Body of pancreas (tissue), 4 donors: ENCODE measurements around the gene C1orf56. TPM values are rescaled to one million over a fixed set of nuclear protein-coding genes. Genes with fewer than 3 reads are reported as not detected.
A peak's percentile ranks its signal among the peaks of the same experiment; 100 is the strongest.
"Not testable (repeated sequence)": the region's sequence is repeated elsewhere in the genome, so short reads cannot be mapped to it uniquely, and the experiment has no call there.

ENCODE experiments used
- ATAC-seq: fragments of 150-250 bp; one replicate; pipeline ENCODE4 v1.9.1; 2016
- DNase-seq, 4 donors: peaks; one replicate each; pipeline ENCODE4 v3.0.0-alpha.2; 2019
- H3K27ac ChIP-seq, 4 donors: fragments of 200-600 bp; sonication (generic); 1 replicate in 3 of 4; 2 replicates in 1 of 4; pipeline versions ENCODE4 v1.5.1 to v1.6.1; 2016 to 2019; ENCODE audit warnings: mild to moderate bottlenecking in 1 of 4, mixed read lengths in 1 of 4, moderate library complexity in 1 of 4
- H3K27me3 ChIP-seq, 2 donors: fragments of 200-600 bp; sonication (generic); one replicate each; pipeline ENCODE4 v1.6.0; 2016; ENCODE audit warnings: mild to moderate bottlenecking in 1 of 2
- H3K36me3 ChIP-seq, 2 donors: fragments of 200-600 bp; sonication (generic); replicated peaks in 1 of 2; 2 replicates each; pipeline ENCODE4 v1.5.1; 2016; ENCODE audit warnings: low read depth in 2 of 2; ENCODE audit not compliant: insufficient read depth in 1 of 2
- H3K4me1 ChIP-seq: fragments of 200-600 bp; sonication (generic); one replicate; pipeline ENCODE4 v1.6.0; 2016
- H3K4me3 ChIP-seq, 2 donors: fragments of 200-600 bp; sonication (generic); 1 replicate in 1 of 2; 2 replicates in 1 of 2; pipeline ENCODE4 v1.5.1; 2016 to 2019
- H3K9me3 ChIP-seq, 3 donors: fragments of 200-600 bp; sonication (generic); 1 replicate in 2 of 3; 2 replicates in 1 of 3; pipeline ENCODE4 v1.5.1; 2016
- CTCF ChIP-seq, 7 experiments: fragments of 450-650 bp in 4 of 7; fragments of 200-600 bp in 3 of 7; sonication (generic) in 3 of 7; IDR thresholded peaks; one replicate each; pipeline ENCODE4 v1.5.1; 2016 to 2019; ENCODE audit warnings: antibody characterized with exemption in 7 of 7
- POLR2A ChIP-seq, 3 donors: fragments of 450-650 bp; IDR thresholded peaks; one replicate each; pipeline ENCODE4 v1.6.1; 2016; ENCODE audit warnings: antibody characterized with exemption in 3 of 3, mild to moderate bottlenecking in 2 of 3
- WGBS, 2 donors: methylation state at CpG; one replicate each; pipeline ENCODE4 v1.1.5; 2017; 5-methylcytosine and 5-hydroxymethylcytosine counted together
- intact Hi-C: fragments of 100-400 bp; cut with DNase I; formaldehyde crosslinking; loops from one replicate; pipeline ENCODE4 v1.15.1; 2023
- total RNA-seq, 2 donors: library from RNA; depleted of rRNA; stranded (reverse); fragments of >200 nt; gene quantifications; one replicate each; pipeline ENCODE4 v1.1.0, GENCODE V29; 2016

Gene C1orf56
- total RNA-seq, 2 donors from 2014 or later = 5.7 to 6.9 TPM

- no peaks in the 10 kb centered on the region for H3K27me3 ChIP-seq
- TF ChIP-seq CTCF (IDR thresholded peaks at IDR 0.05) = peak; percentile 85 to 93 (median 91)
- TF ChIP-seq POLR2A (IDR thresholded peaks at IDR 0.05) = peak; percentile 61 to 90 (median 83)
- H3K36me3 ChIP-seq = no peaks in the 10 kb centered on the region
- peak within 1 kb of the TSS; percentile 57 to 75 for H3K4me3 ChIP-seq
- peaks cover 15% of the 10 kb centered on the region for H3K4me1 ChIP-seq
- DNase-seq (peak; percentile 91 to 94 (median 92)), ATAC-seq (peak; percentile 93)
- WGBS, 2 donors = 0% methylated on average over 26 to 48 of the region's 50 CpGs
- intact Hi-C loops = no loop called here
- H3K27ac ChIP-seq = peak within 1 kb of the TSS; percentile 95 to 98 (median 97)
- no peaks in the 10 kb centered on the region for H3K9me3 ChIP-seq
Measured at GRCh38 chr1:151070474-151071276, 23.1 kb downstream of the C1orf56 start, which contains the start of gene GABPB2. TSS of gene GABPB2 (plus strand) at chr1:151070761. CDS start at chr1:151088190, 17,429 bp downstream.

- DNase-seq = no peak
- Histone ChIP-seq H3K9me3 (no peaks in the 10 kb centered on the region), H3K4me3 (no peak overlapping the region), H3K27me3 (no peaks in the 10 kb centered on the region), H3K36me3 (no peaks in the 10 kb centered on the region), H3K4me1 (peaks cover 15% of the 10 kb centered on the region), H3K27ac (peak overlapping the region in 1 of 4 donors; percentile 96)
- WGBS, 2 donors = 84 to 88% methylated on average over 13 of the region's 13 CpGs
- TF ChIP-seq POLR2A (IDR thresholded peaks at IDR 0.05) = no peak
- no peak for TF ChIP-seq CTCF (IDR thresholded peaks at IDR 0.05)
- intact Hi-C loops = no loop called here
- no peak for ATAC-seq
Measured at GRCh38 chr1:151072224-151072623, 24.7 kb downstream of the C1orf56 start.

GRCh38 chr1:151085953-151086559 lies 38.5 kb downstream of the C1orf56 start:
- H3K4me1 ChIP-seq = no peaks in the 10 kb centered on the region
- ATAC-seq (no peak), DNase-seq (no peak)
- no peaks in the 10 kb centered on the region for H3K9me3 ChIP-seq
- whole genome bisulfite sequencing, 2 donors = 61 to 75% methylated on average over 4 of the region's 4 CpGs
- no peaks in the 10 kb centered on the region for H3K36me3 ChIP-seq
- intact Hi-C loops = no loop called here
- H3K4me3 ChIP-seq = no peak overlapping the region
- TF ChIP-seq CTCF (IDR thresholded peaks at IDR 0.05) = no peak
- TF ChIP-seq POLR2A (IDR thresholded peaks at IDR 0.05) = no peak
- H3K27ac ChIP-seq = no peak overlapping the region
- no peaks in the 10 kb centered on the region for H3K27me3 ChIP-seq

- 79 to 87% methylated on average over 6 of the region's 6 CpGs for WGBS, 2 donors
- not testable (repeated sequence) for ATAC-seq, H3K4me1 ChIP-seq, H3K4me3 ChIP-seq, H3K9me3 ChIP-seq, H3K27ac ChIP-seq, H3K36me3 ChIP-seq, DNase-seq, H3K27me3 ChIP-seq
- intact Hi-C loops = loop anchor here (10.0 kb wide), 1 partner anchor 57 kb away; the partner anchor contains the start of gene TNFAIP8L2
Measured at GRCh38 chr1:151097426-151097825, 49.9 kb downstream of the C1orf56 start.

- intact Hi-C loops = loop anchor here (10.0 kb wide), 1 partner anchor 57 kb away; the partner anchor contains the start of gene TNFAIP8L2
- Histone ChIP-seq H3K27ac (no peak overlapping the region), H3K4me3 (no peak overlapping the region), H3K36me3 (no peaks in the 10 kb centered on the region), H3K9me3 (no peaks in the 10 kb centered on the region), H3K27me3 (no peaks in the 10 kb centered on the region), H3K4me1 (no peaks in the 10 kb centered on the region)
- ATAC-seq (no peak), DNase-seq (no peak)
- no peak for TF ChIP-seq CTCF (IDR thresholded peaks at IDR 0.05)
- TF ChIP-seq POLR2A (IDR thresholded peaks at IDR 0.05) = no peak
- 87 to 88% methylated on average over 1 of the region's 1 CpG for WGBS, 2 donors
Measured at GRCh38 chr1:151098126-151098525, 50.6 kb downstream of the C1orf56 start.
